ENCODE measurements around the gene SNX21. TPM values are rescaled to one million over a fixed set of nuclear protein-coding genes. Genes with fewer than 3 reads are reported as not detected.

Gene SNX21
- total and polyA plus RNA-seq, 2 donors (not counting 1 experiment from before 2014, with no cell fraction given), result 2.2 to 2.4 TPM

GRCh38 chr20:45810191-45810970 lies 23.2 kb upstream of the SNX21 start:
- ChIA-PET POLR2A (no interaction called here), CTCF (interaction anchor here (0.6 to 1.1 kb wide), 2 partner anchors 11 to 151 kb away, joined by 4 to 5 read pairs; no protein-coding TSS in a partner anchor)
- no peaks in the 10 kb centered on the region for H3K27me3 Mint-ChIP-seq

More at GRCh38 chr20:45810191-45810970, 23.2 kb upstream of the SNX21 start:
- Histone ChIP-seq H4K20me1 (ENCODE audit: control insufficient read depth, insufficient read depth, low read length, poor library complexity, severe bottlenecking) (no peaks in the 10 kb centered on the region), H3K79me2 (ENCODE audit: control insufficient read depth, insufficient read depth, low read length) (peaks cover 9% of the 10 kb centered on the region), H3K4me3 (ENCODE audit: control extremely low read depth in 1 of 5, extremely low read depth in 1 of 5, insufficient read depth in 1 of 5, low read depth in 2 of 5, low read length in 4 of 5) (no peak overlapping the region), H2AFZ (ENCODE audit: insufficient read depth, low read depth, low read length, poor library complexity, severe bottlenecking) (no peak overlapping the region), H3K9me3 (ENCODE audit: control extremely low read depth in 1 of 3, control insufficient read depth in 2 of 3, insufficient read depth in 1 of 3, low read length in 2 of 3) (no peaks in the 10 kb centered on the region), H3K27me3 (replicated peaks in 1 of 4; ENCODE audit: control extremely low read depth in 1 of 4, control insufficient read depth in 3 of 4, insufficient read depth in 4 of 4, low read length in 3 of 4) (peaks cover 0 to 2% (median 0%) of the 10 kb centered on the region in 4 experiments), H3K36me3 (replicated peaks in 1 of 2; ENCODE audit: control extremely low read depth in 1 of 2, control insufficient read depth in 1 of 2, extremely low read depth in 1 of 2, insufficient read depth in 2 of 2, low read length in 1 of 2) (peaks cover 3 to 38% of the 10 kb centered on the region in 2 experiments), H3K27ac (ENCODE audit: low read length in 2 of 2) (no peak overlapping the region), H3K9ac (ENCODE audit: low read length) (no peak overlapping the region), H3K4me1 (ENCODE audit: control insufficient read depth in 2 of 2, insufficient read depth in 2 of 2, low read length in 2 of 2) (peaks cover 9 to 16% of the 10 kb centered on the region in 2 donors), H3K4me2 (replicated peaks; ENCODE audit: low read depth, low read length, poor library complexity, severe bottlenecking) (no peak overlapping the region)
- ATAC-seq (ENCODE audit: low read depth) (no peak), DNase-seq (no peak)
- Mint-ChIP-seq H3K27ac (no peak overlapping the region), H3K4me3 (no peak overlapping the region), H3K4me1 (peaks cover 16% of the 10 kb centered on the region), H3K9me3 (ENCODE audit: insufficient read depth) (no peaks in the 10 kb centered on the region)
- TF ChIP-seq EZH2 (IDR thresholded peaks at IDR 0.05; ENCODE audit: borderline replicate concordance, insufficient read depth, low read depth, low read length, poor library complexity, severe bottlenecking) (no peak), CTCF (IDR thresholded peaks at IDR 0.05) (no peak)
- intact Hi-C loops (cut with micrococcal nuclease), result no loop called here
- WGBS (ENCODE audit: insufficient coverage), result 60% methylated on average over 2 of the region's 8 CpGs
